ENCODE results near the gene IMMP2L. TPM values are rescaled to one million over a fixed set of nuclear protein-coding genes. Genes with fewer than 3 reads are reported as not detected.

Gene IMMP2L
- total RNA-seq, 1 donor from 2014 or later: 31.9 TPM

DNA sequence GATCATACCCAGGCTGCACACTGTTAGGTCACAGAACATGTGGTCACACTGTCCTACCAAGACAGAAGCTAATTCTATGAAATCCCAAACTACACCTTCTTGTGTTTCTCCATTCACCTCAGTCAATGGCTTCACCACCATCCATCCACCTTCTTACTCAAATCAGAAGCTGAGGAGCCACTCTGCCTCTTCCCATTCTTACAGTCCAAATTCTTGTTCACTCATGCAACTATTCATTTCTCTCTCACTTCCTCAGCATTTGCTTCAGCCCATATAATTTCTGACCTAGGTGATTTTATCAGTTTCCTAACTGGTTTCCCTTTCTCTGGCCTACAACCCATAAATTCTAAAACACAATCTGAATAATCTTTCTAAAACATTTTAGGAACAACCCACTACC lies 242.2 kb downstream of the IMMP2L start:
- ChIA-PET CTCF (no interaction called here), POLR2A (no interaction called here)
- Mint-ChIP-seq H3K9me3 (peaks cover 3% of the 10 kb centered on the region), H3K4me3 (no peak overlapping the region), H3K27ac (no peak overlapping the region), H3K27me3 (no peaks in the 10 kb centered on the region), H3K36me3 (ENCODE audit: low read depth) (peaks cover 3% of the 10 kb centered on the region), H3K4me1 (peaks cover 27% of the 10 kb centered on the region)
- intact Hi-C loops (cut with micrococcal nuclease): loop anchor here (5.0 kb wide), 2 partner anchors 83 to 238 kb away; no protein-coding TSS in a partner anchor
- ATAC-seq (ENCODE audit: low read depth) (no peak), DNase-seq (no peak)
- TF ChIP-seq, protein P1, sequence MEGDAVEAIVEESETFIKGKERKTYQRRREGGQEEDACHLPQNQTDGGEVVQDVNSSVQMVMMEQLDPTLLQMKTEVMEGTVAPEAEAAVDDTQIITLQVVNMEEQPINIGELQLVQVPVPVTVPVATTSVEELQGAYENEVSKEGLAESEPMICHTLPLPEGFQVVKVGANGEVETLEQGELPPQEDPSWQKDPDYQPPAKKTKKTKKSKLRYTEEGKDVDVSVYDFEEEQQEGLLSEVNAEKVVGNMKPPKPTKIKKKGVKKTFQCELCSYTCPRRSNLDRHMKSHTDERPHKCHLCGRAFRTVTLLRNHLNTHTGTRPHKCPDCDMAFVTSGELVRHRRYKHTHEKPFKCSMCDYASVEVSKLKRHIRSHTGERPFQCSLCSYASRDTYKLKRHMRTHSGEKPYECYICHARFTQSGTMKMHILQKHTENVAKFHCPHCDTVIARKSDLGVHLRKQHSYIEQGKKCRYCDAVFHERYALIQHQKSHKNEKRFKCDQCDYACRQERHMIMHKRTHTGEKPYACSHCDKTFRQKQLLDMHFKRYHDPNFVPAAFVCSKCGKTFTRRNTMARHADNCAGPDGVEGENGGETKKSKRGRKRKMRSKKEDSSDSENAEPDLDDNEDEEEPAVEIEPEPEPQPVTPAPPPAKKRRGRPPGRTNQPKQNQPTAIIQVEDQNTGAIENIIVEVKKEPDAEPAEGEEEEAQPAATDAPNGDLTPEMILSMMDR (IDR thresholded peaks at IDR 0.05): no peak

DNA sequence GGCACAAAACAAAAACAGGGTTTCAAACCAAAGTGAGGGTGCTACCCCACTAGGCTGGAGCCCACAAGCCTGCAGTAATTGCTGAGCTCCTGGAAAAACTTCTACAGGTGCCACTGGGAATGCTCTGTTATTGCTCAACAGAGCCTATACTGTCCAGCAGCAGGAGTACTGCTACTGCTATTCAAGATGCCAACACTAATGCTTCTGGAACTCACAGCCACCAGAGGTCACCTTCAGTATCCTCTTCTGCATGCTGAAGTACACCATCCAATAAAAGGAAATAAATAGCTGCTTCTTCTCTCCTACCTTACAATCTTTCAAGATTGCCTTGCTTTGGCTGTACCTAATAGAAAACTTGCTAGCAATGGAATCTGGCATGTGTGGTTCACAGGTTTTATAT lies 249.3 kb downstream of the IMMP2L start:
- H3K27ac Mint-ChIP-seq: no peak overlapping the region
- intact Hi-C loops (cut with micrococcal nuclease): no loop called here
- peaks cover 3% of the 10 kb centered on the region for H3K36me3 Mint-ChIP-seq (ENCODE audit: low read depth)
- H3K9me3 Mint-ChIP-seq: no peaks in the 10 kb centered on the region
- no peak for DNase-seq
- ChIA-PET POLR2A (no interaction called here), CTCF (no interaction called here)
- H3K4me1 Mint-ChIP-seq: no peaks in the 10 kb centered on the region
- ATAC-seq (ENCODE audit: low read depth): no peak
- no peaks in the 10 kb centered on the region for H3K27me3 Mint-ChIP-seq
- no peak overlapping the region for H3K4me3 Mint-ChIP-seq
- TF ChIP-seq, protein P1 (IDR thresholded peaks at IDR 0.05): no peak

DNA sequence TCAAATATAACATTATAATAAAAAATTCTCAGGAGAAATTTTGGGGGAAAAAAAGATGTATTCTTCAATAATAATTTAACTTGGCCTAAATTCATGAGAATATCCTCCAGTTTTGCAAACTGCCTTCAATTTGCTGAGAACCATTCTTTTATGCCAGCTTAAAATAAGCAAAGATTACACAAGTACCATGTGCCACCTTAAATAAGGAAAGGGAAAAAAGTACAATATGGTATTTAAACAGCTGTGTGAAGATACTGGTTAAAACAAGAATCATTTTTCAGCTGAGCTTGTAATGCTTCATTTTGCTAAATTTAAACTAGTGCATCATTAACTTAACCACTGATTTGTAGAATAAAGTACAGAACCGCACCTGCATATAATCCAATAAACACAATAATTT lies 253.6 kb downstream of the IMMP2L start:
- no peaks in the 10 kb centered on the region for H3K27me3 Mint-ChIP-seq
- TF ChIP-seq, protein P1 (IDR thresholded peaks at IDR 0.05): no peak
- ATAC-seq (ENCODE audit: low read depth) (no peak), DNase-seq (no peak)
- H3K27ac Mint-ChIP-seq: no peak overlapping the region
- no peak overlapping the region for H3K4me3 Mint-ChIP-seq
- peaks cover 3% of the 10 kb centered on the region for H3K36me3 Mint-ChIP-seq (ENCODE audit: low read depth)
- H3K9me3 Mint-ChIP-seq: no peaks in the 10 kb centered on the region
- intact Hi-C loops (cut with micrococcal nuclease): no loop called here
- CTCF ChIA-PET: no interaction called here
- POLR2A ChIA-PET: no interaction called here
- H3K4me1 Mint-ChIP-seq: no peaks in the 10 kb centered on the region

DNA sequence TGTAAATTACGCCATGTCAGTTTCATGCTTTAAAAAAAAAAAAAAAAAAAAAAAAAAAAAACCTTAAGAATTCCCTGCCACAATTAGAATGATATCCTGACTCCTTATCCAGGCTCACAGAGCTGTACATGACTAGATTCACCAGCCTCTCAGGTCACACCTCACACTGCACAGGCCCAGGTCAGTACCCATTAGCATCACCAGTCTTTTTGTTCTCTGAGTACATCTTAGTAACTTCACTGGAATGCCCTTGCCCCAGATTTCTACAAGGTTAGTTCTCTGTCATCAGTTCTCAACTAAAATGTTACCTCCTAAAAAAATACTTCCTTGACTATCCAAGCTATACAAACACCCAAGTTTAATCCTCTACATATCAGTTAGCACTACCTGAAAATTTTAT lies 260.4 kb downstream of the IMMP2L start:
- H3K27ac Mint-ChIP-seq: no peak overlapping the region
- ATAC-seq (ENCODE audit: low read depth): no peak
- no peak overlapping the region for H3K4me3 Mint-ChIP-seq
- H3K27me3 Mint-ChIP-seq: no peaks in the 10 kb centered on the region
- no peaks in the 10 kb centered on the region for H3K36me3 Mint-ChIP-seq (ENCODE audit: low read depth)
- CTCF ChIA-PET: no interaction called here
- no peak for DNase-seq
- intact Hi-C loops (cut with micrococcal nuclease): no loop called here
- TF ChIP-seq, protein P1 (IDR thresholded peaks at IDR 0.05): no peak
- POLR2A ChIA-PET: no interaction called here
- H3K9me3 Mint-ChIP-seq: no peaks in the 10 kb centered on the region
- H3K4me1 Mint-ChIP-seq: peaks cover 3% of the 10 kb centered on the region

DNA sequence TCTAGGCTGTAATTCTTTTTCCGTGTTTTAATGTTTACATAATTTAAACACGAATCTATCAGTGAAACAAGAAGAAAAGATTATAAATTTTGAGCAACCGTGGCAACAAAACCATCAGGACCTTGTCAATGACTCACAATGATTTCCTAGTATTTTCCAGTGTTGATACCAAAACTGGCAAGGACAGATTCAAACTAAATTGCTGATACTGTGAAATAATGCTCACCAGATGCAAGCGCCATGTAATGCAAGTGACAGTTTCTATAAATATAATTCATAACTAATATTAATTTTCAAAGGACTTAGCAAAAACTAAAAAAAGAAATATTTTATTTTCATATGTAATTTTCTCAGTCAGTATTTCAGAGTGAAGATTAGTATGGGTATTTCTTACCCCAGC lies 267.8 kb downstream of the IMMP2L start:
- ATAC-seq (ENCODE audit: low read depth): no peak
- CTCF ChIA-PET: no interaction called here

More for the DNA sequence above, 267.8 kb downstream of the IMMP2L start:
- Mint-ChIP-seq H3K9me3 (peaks cover 4% of the 10 kb centered on the region), H3K27ac (no peak overlapping the region), H3K27me3 (no peaks in the 10 kb centered on the region), H3K4me3 (no peak overlapping the region), H3K36me3 (ENCODE audit: low read depth) (peaks cover 3% of the 10 kb centered on the region), H3K4me1 (peaks cover 3% of the 10 kb centered on the region)
- intact Hi-C loops (cut with micrococcal nuclease): no loop called here
- no peak for DNase-seq
- TF ChIP-seq, protein P1 (IDR thresholded peaks at IDR 0.05): no peak
- POLR2A ChIA-PET: no interaction called here
